SH-SY5Y (cell line): ENCODE measurements around the gene HCLS1.

ENCODE experiments used
- GATA2 ChIP-seq: IDR thresholded peaks from 2 replicates; pipeline ENCODE4 v1.6.1; 2011; ENCODE audit warnings: mild to moderate bottlenecking, low read depth, low read length
- GATA3 ChIP-seq: IDR thresholded peaks from 2 replicates; pipeline ENCODE4 v1.6.1; 2011; ENCODE audit warnings: low read depth, mild to moderate bottlenecking, low read length, moderate library complexity

DNA sequence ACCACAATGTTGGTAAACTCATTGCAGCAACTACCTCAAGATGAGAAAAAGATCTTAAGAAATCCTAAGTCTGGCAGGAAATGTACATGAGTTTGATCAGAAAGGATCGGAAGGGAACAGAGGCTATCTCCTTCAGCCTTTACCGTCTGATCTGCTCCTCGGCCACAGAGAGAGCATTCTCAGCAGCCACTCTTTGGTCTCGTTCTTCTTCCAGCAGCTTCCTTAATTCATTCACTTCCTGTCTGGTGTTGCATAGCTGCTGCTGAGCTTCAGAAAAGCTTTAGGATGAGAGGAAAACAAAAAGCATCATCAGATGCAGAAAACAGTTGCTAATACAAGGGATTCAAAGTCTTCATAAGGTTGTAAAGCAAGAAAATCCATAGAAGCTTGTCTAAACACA lies 6.6 kb upstream of the HCLS1 start:
- TF ChIP-seq GATA2, result no peak
- TF ChIP-seq GATA3, result no peak
